NOMO-1 (cell line): ENCODE results near the gene DEFB131A.
"Not testable (repeated sequence)": the region's sequence is repeated elsewhere in the genome, so short reads cannot be mapped to it uniquely, and the experiment has no call there.

ENCODE experiments used
- DNase-seq, 2 experiments: peaks; one replicate each; lab custom pipeline; 2025; ENCODE audit not compliant: unreplicated experiment in 2 of 2; lab: John Stamatoyannopoulos, UW

The DEFB131A gene

GRCh38 chr4:9444114-9444513 is at the start of gene DEFB131A:
DEFB131A (plus strand) TSS chr4:9444414; CDS start chr4:9444534, 120 bp downstream.
- not testable (repeated sequence) for DNase-seq

GRCh38 chr4:9405774-9406173 is 38.4 kb upstream of the DEFB131A start:
- not testable (repeated sequence) for DNase-seq

- not testable (repeated sequence) for DNase-seq
Observed at GRCh38 chr4:9406491-9406890, 37.7 kb upstream of the DEFB131A start.

GRCh38 chr4:9409793-9410192 is 34.4 kb upstream of the DEFB131A start:
- DNase-seq = no peak

GRCh38 chr4:9421884-9422455 is 22.2 kb upstream of the DEFB131A start:
- not testable (repeated sequence) for DNase-seq

- not testable (repeated sequence) for DNase-seq
Observed at GRCh38 chr4:9425916-9426315, 18.3 kb upstream of the DEFB131A start.

- not testable (repeated sequence) for DNase-seq
Observed at GRCh38 chr4:9430061-9430460, 14.2 kb upstream of the DEFB131A start.

GRCh38 chr4:9433320-9433719 is 10.9 kb upstream of the DEFB131A start:
- DNase-seq = not testable (repeated sequence)

GRCh38 chr4:9436728-9437127 is 7.5 kb upstream of the DEFB131A start:
- DNase-seq = not testable (repeated sequence)

- not testable (repeated sequence) for DNase-seq
Observed at GRCh38 chr4:9442355-9442754, 1.9 kb upstream of the DEFB131A start.

GRCh38 chr4:9444681-9445080 is 467 bp downstream of the DEFB131A start:
- DNase-seq = not testable (repeated sequence)

GRCh38 chr4:9452251-9452650 is 8.0 kb downstream of the DEFB131A start:
- DNase-seq = not testable (repeated sequence)

- DNase-seq = not testable (repeated sequence)
Observed at GRCh38 chr4:9454284-9454683, 10.1 kb downstream of the DEFB131A start.

- DNase-seq = not testable (repeated sequence)
Observed at GRCh38 chr4:9455046-9455445, 10.8 kb downstream of the DEFB131A start.

- not testable (repeated sequence) for DNase-seq
Observed at GRCh38 chr4:9479466-9479865, 35.3 kb downstream of the DEFB131A start.

- not testable (repeated sequence) for DNase-seq
Observed at GRCh38 chr4:9480066-9480465, 35.9 kb downstream of the DEFB131A start.

- not testable (repeated sequence) for DNase-seq
Observed at GRCh38 chr4:9482871-9483270, 38.7 kb downstream of the DEFB131A start.

GRCh38 chr4:9483682-9484081 is 39.5 kb downstream of the DEFB131A start:
- DNase-seq = not testable (repeated sequence)

- DNase-seq = not testable (repeated sequence)
Observed at GRCh38 chr4:9486880-9487279, 42.7 kb downstream of the DEFB131A start.

- DNase-seq = not testable (repeated sequence)
Observed at GRCh38 chr4:9488796-9489195, 44.6 kb downstream of the DEFB131A start.

- DNase-seq = not testable (repeated sequence)
Observed at GRCh38 chr4:9490496-9490895, 46.3 kb downstream of the DEFB131A start.

GRCh38 chr4:9490986-9491385 is 46.8 kb downstream of the DEFB131A start:
- not testable (repeated sequence) for DNase-seq

GRCh38 chr4:9493589-9493988 is 49.4 kb downstream of the DEFB131A start:
- not testable (repeated sequence) for DNase-seq
